Stimulated activated naive B cell treated with anti-CD40 and anti-IgM and Interleukin-4, amounts not matched to agents 10 μg/mL and 1 μg/mL and 100 μg/mL, for 72 hours (primary cell): Measurements from ENCODE around the gene ZNF544.

Experiments used
- ATAC-seq, 2 donors: fragments of 150-1000 bp; cut with Tn5 transposase; replicated peaks; 2 replicates each; pipeline ENCODE4 v1.10.0; 2021; ENCODE audit warnings: moderate library complexity in 1 of 2
- DNase-seq: peaks from one replicate; pipeline ENCODE4 v3.0.0; 2021
- H3K27ac Mint-ChIP-seq: one replicate; pipeline ENCODE4 v1.8.0; 2022; ENCODE audit warnings: mild to moderate bottlenecking, mixed read lengths
- H3K27me3 Mint-ChIP-seq, 2 donors: one replicate each; pipeline ENCODE4 v1.8.0; 2022; ENCODE audit warnings: mixed read lengths in 2 of 2
- H3K36me3 Mint-ChIP-seq, 2 donors: one replicate each; pipeline ENCODE4 v1.8.0; 2022; ENCODE audit warnings: mixed read lengths in 2 of 2, mild to moderate bottlenecking in 1 of 2
- H3K4me1 Mint-ChIP-seq, 2 donors: one replicate each; pipeline ENCODE4 v1.8.0; 2022; ENCODE audit warnings: mixed read lengths in 2 of 2, mild to moderate bottlenecking in 1 of 2
- H3K4me3 Mint-ChIP-seq, 2 donors: one replicate each; pipeline ENCODE4 v1.8.0; 2022; ENCODE audit warnings: mild to moderate bottlenecking in 2 of 2, mixed read lengths in 2 of 2, moderate library complexity in 1 of 2
- H3K9me3 Mint-ChIP-seq, 2 donors: one replicate each; pipeline ENCODE4 v1.8.0; 2022; ENCODE audit warnings: mixed read lengths in 2 of 2, mild to moderate bottlenecking in 1 of 2

Gene ZNF544

DNA sequence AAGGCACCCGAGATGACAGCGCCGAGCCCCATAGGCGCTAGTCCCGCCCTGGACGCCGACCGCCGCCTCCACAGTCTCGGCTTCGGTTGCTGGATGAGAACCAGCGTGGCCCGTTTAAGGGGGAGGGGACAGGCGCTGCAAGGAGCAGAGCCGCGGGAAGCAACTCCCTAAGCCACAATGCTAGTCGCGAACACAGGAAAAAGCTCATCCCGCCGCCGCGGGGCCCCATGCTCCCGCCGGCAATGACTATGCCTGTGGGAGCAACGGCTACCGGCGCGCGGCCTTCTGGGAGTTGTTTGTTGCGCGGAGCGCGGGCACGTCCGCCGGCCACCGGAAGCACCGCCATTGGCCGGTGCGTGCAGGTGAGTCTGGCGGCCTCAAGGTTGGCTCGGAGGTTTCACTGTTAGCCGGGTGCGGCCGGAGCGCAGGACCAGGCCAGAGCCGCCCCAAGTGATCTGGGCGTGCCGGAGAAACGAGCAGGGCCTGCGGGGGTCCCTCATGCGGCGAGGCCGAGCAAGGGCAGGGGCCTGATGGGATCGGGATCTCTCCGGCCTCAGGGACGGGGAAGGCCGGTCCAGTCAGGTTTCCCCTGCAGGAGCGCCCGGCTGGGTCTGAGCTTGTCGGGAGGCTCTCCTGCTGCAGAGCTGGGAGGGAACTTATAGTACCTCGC, at the start of gene ZNF544:
TSS of gene ZNF544 (plus strand) at position 330 of the 670 bp plus-strand sequence. CDS start 15,110 bp downstream, outside the sequence.
- ATAC-seq = peak; percentile 92 to 93
- Mint-ChIP-seq H3K4me3 (peak within 1 kb of the TSS; percentile 93 to 95), H3K27ac (peak within 1 kb of the TSS; percentile 97), H3K36me3 (peaks cover 45 to 49% of the 10 kb centered on the region in 2 donors), H3K27me3 (no peaks in the 10 kb centered on the region), H3K4me1 (peaks cover 20 to 28% of the 10 kb centered on the region in 2 donors), H3K9me3 (peaks cover 17 to 19% of the 10 kb centered on the region in 2 donors)
- peak; percentile 69 for DNase-seq

DNA sequence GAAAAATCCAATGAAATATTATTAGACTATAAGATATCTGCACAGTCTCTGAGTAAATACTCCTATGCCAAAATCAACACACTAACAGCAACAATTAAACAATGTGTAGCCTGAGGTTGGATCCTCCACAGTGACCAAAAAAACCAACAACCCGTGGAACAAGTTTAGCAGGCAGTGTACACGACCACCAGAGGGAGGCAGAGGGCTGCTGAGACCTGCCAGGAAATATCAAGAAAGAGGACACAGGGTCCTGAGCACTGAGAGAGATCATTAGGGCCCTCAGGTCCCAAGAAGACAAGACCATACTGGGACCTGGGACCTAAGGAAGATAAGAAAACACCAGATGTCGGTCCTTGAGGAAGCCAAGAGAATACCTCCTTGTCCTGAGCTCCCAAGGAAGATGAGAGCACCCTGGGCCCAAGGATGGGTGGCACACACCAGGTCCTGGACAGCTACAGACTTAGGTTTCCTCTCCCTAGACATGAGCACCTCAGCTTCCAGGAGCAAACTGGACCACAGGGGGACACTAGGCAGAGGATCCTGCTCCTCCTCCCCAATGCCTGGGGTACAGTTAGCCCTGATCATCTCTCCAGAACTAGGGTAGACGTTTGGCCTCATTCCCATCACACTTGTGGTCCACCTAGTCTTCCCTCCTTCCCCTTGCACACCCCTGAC, 46.7 kb upstream of the ZNF544 start:
- Mint-ChIP-seq H3K9me3 (peaks cover 17 to 26% of the 10 kb centered on the region in 2 donors), H3K27me3 (no peaks in the 10 kb centered on the region), H3K36me3 (peaks cover 40 to 66% of the 10 kb centered on the region in 2 donors), H3K4me3 (peak overlapping the region; percentile 89 to 96), H3K27ac (peak overlapping the region; percentile 100), H3K4me1 (peaks cover 11 to 27% of the 10 kb centered on the region in 2 donors)
- DNase-seq (peak; percentile 50), ATAC-seq (peak; percentile 21 to 24)

DNA sequence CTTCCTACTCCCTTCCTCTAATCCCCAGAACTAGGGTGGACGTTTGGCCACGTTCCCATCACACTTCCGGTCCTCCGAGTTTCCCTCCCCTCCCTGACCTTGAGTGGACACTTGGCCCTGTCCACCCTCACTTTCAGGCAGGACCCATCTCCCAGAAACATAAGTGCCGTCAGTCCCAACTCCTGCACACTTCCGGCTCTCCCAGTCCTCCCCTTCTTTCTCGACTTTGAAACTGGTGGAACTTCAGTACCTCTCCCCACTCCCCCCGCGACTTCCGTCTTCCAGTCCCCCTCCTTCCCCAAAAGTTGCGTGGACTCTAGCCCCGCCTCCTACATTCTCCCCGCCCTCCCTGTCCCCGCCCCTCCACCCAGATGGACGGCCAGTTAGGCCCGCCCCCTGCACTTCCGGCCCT, 46.1 kb upstream of the ZNF544 start:
- Mint-ChIP-seq H3K4me1 (peaks cover 11 to 27% of the 10 kb centered on the region in 2 donors), H3K36me3 (peaks cover 42 to 68% of the 10 kb centered on the region in 2 donors), H3K4me3 (peak overlapping the region; percentile 89 to 96), H3K27ac (peak overlapping the region; percentile 100), H3K9me3 (peaks cover 17 to 26% of the 10 kb centered on the region in 2 donors), H3K27me3 (no peaks in the 10 kb centered on the region)
- DNase-seq (no peak), ATAC-seq (no peak)

DNA sequence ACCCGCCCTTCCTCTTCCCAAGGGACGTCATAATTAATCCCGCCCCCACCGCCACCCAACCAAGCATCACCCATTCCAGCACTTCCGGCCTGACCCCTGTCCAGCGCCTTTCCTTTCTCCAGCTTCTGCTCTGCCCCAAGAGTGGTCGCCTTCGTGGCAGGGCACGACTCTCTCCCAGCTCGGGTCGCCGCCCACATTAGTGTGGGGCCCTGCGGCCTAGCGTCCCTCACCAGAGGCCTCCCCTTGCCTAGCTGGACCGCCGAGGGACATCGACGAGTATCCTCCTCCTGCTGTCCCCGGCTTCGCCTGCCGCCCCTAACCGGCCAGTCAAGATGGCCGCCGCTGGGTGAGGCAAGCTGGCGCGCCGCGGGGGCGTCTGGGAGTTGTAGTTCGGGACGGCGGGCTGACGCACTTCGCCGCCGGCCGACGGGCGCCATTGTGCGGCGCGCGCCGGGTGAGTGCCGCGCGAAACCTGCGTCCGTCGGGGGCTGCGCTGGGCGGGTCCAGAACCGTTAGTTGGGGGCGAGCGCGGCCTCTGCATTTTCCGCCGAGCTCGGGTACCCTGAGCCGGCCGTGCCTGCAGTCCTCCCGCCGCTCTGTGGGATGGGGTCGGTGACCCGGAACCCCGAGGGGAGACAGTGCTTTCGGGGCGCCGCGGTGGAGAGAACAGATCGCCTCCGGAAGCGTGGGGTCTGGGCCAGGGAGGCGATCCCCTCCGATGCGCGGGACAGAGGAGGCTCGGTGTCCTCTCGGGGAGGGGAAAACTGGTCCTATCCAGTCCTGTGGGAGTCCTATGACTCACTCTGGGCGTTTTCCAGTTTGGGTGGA, 45.5 kb upstream of the ZNF544 start, which contains the start of gene ZNF274:
TSS of gene ZNF274 (plus strand) at position 73 of the 828 bp plus-strand sequence. CDS start 905 bp downstream, outside the sequence.
- H3K4me3 Mint-ChIP-seq = peak within 1 kb of the TSS; percentile 89 to 96
- H3K4me1 Mint-ChIP-seq = peaks cover 11 to 27% of the 10 kb centered on the region in 2 donors
- H3K9me3 Mint-ChIP-seq = peaks cover 13 to 22% of the 10 kb centered on the region in 2 donors
- DNase-seq (peak; percentile 93), ATAC-seq (peak; percentile 89 to 92)
- H3K27me3 Mint-ChIP-seq = no peaks in the 10 kb centered on the region
- H3K36me3 Mint-ChIP-seq = peaks cover 43 to 68% of the 10 kb centered on the region in 2 donors
- peak within 1 kb of the TSS; percentile 100 for H3K27ac Mint-ChIP-seq

DNA sequence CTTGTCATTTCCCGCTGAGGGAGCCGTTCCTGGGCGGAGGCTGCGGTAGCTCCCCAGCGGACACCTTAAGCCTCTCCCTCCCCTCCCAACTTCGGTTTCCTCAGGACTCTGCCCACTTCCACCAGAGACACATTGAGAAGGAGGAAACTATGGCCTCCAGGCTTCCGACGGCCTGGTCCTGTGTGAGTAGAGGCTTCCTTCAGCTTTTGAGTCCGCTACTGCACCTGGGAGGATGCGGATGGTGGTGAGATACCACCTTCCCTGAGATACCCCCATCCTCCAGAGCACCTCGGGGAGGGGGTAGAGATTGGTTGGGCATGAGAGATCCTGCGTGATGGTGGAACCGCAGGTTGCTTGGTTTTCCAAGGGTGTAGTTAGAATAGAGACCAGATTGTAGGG, 44.9 kb upstream of the ZNF544 start:
- H3K36me3 Mint-ChIP-seq = peaks cover 45 to 69% of the 10 kb centered on the region in 2 donors
- ATAC-seq (peak in 1 of 2 donors; percentile 16), DNase-seq (no peak)
- no peaks in the 10 kb centered on the region for H3K27me3 Mint-ChIP-seq
- peak overlapping the region; percentile 100 for H3K27ac Mint-ChIP-seq
- H3K4me1 Mint-ChIP-seq = peaks cover 11 to 27% of the 10 kb centered on the region in 2 donors
- H3K4me3 Mint-ChIP-seq = peak overlapping the region; percentile 89 to 96
- peaks cover 13 to 23% of the 10 kb centered on the region in 2 donors for H3K9me3 Mint-ChIP-seq

DNA sequence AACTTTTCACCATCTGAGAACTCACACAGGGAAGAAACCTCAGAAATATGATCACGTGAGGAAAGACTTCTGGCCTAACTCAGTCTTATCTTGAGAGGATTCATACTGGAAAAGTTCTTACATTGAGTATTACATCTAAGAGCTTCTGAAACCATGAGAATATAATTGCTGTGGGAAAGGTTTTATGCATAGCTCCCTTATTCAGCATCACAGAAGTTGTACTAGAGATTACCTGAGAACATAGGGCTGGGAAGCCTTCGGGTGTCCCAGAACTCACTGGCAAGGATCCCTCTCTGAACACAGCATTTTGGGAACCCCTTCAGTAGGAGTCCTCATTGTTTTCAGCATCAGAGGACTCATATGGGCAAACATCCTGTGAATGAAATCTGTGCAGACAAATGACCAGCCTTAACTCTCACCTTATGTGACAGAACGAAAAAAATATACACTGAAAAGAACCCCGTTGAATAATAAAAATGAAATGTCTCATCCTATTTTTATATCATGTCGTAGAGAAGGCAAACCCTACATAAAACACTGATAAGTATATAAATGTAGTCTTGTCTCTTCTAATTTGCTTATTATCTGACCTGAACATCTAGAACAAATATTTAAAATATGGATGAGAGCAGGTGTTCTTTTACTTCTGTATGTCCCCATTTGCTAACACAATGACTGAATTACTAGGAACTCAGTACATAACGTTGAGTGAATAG, 31.7 kb upstream of the ZNF544 start:
- Mint-ChIP-seq H3K9me3 (peaks cover 29 to 37% of the 10 kb centered on the region in 2 donors), H3K36me3 (peaks cover 86 to 94% of the 10 kb centered on the region in 2 donors), H3K27ac (peak overlapping the region; percentile 9), H3K27me3 (no peaks in the 10 kb centered on the region), H3K4me3 (no peak overlapping the region), H3K4me1 (peaks cover 0 to 2% of the 10 kb centered on the region in 2 donors)
- DNase-seq (no peak), ATAC-seq (no peak)

DNA sequence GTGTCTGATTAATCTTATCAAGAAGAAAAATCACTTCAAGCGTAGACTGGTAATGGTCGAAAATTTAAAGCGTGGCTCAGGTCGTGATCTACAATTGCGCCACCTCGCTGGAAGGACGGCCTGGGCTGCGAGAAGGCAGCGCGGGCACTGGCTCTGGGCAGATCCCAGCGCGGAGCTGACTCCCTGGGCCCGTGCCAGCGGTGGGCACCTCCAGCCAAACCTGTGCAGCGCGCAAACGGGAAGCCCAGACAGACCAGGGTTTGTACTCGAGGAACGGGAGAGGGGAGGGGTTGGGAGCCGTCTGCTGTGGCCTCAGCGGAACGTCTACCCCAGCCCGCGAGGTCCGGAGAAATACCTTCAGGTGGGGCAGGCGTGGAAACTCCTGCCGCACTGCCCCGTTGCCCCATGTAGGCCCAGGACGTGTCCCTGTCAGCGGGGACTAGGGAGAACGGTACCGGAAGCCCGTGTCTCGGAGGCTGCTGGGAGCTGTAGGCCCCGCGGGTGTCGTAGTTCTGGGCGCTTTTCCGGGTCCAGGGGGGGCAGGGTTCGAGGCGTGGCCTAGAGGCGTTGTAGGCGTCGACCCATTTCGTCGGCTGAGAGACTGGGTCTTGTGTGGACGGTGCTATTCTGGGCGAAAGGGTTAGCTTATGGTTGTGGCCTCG, 24.8 kb upstream of the ZNF544 start:
- peaks cover 98 to 99% of the 10 kb centered on the region in 2 donors for H3K36me3 Mint-ChIP-seq
- peaks cover 2 to 5% of the 10 kb centered on the region in 2 donors for H3K4me1 Mint-ChIP-seq
- no peaks in the 10 kb centered on the region for H3K27me3 Mint-ChIP-seq
- DNase-seq (no peak), ATAC-seq (no peak)
- H3K9me3 Mint-ChIP-seq = peaks cover 51 to 52% of the 10 kb centered on the region in 2 donors
- H3K27ac Mint-ChIP-seq = peak overlapping the region; percentile 42
- no peak overlapping the region for H3K4me3 Mint-ChIP-seq

DNA sequence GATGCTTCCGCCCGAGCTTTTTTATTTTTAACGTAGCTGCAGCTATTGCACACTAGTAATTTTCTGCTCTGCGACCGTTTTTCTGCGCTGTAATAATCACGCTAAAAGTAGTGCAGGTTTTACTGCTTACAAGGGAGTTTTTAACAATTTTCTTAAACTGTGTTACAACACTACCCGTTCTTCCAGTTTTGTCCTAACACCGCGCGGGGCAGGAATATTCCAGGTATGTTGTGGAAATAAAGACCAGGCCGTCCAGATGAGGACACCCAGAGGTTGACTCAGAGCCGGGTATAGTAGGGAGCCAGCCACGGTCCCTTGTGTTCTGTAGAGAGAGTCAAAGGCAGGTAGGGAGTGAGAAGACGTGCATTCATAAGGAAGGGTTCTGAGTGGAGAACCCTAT, 24.1 kb upstream of the ZNF544 start:
- Mint-ChIP-seq H3K27me3 (no peaks in the 10 kb centered on the region), H3K4me3 (no peak overlapping the region), H3K9me3 (peaks cover 57% of the 10 kb centered on the region in 2 donors), H3K4me1 (peaks cover 2 to 5% of the 10 kb centered on the region in 2 donors), H3K36me3 (peaks cover 98 to 99% of the 10 kb centered on the region in 2 donors), H3K27ac (peak overlapping the region; percentile 70)
- no peak for ATAC-seq
- no peak for DNase-seq

DNA sequence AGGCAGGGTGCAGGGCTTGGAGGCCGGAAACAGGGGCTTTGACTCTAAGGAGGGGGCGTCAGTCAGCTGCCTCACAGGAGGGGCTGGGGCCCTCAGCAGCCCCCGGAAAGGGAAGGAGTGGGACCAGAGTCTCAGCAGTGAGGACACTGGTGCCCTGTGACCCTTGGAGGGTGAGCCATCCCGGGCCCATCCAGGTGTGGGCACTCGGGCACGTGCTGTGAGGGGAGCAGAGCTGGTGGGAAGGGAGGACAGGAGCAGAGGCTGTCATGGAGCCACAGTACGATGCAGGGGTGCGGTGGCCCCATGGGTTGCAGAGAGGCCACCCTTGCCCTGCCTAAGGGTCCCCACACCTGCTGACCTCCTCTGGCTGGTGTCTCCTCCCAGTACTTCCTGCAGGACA, 19.1 kb upstream of the ZNF544 start:
- H3K9me3 Mint-ChIP-seq = peaks cover 64 to 72% of the 10 kb centered on the region in 2 donors
- ATAC-seq = no peak
- H3K27ac Mint-ChIP-seq = peak overlapping the region; percentile 11
- H3K4me3 Mint-ChIP-seq = no peak overlapping the region
- peaks cover 97 to 99% of the 10 kb centered on the region in 2 donors for H3K36me3 Mint-ChIP-seq
- DNase-seq = no peak
- H3K27me3 Mint-ChIP-seq = no peaks in the 10 kb centered on the region
- peaks cover 0 to 5% of the 10 kb centered on the region in 2 donors for H3K4me1 Mint-ChIP-seq

DNA sequence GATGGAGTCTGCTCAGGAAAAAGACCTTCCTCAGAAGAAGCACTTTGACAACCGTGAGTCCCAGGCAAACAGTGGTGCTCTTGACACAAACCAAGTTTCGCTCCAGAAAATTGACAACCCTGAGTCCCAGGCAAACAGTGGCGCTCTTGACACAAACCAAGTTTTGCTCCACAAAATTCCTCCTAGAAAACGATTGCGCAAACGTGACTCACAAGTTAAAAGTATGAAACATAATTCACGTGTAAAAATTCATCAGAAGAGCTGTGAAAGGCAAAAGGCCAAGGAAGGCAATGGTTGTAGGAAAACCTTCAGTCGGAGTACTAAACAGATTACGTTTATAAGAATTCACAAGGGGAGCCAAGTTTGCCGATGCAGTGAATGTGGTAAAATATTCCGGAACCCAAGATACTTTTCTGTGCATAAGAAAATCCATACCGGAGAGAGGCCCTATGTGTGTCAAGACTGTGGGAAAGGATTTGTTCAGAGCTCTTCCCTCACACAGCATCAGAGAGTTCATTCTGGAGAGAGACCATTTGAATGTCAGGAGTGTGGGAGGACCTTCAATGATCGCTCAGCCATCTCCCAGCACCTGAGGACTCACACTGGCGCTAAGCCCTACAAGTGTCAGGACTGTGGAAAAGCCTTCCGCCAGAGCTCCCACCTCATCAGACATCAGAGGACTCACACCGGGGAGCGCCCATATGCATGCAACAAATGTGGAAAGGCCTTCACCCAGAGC, 16.2 kb upstream of the ZNF544 start:
- DNase-seq (no peak), ATAC-seq (no peak)
- peaks cover 50 to 57% of the 10 kb centered on the region in 2 donors for H3K9me3 Mint-ChIP-seq
- peaks cover 0 to 2% of the 10 kb centered on the region in 2 donors for H3K4me1 Mint-ChIP-seq
- H3K27me3 Mint-ChIP-seq = no peaks in the 10 kb centered on the region
- peaks cover 67 to 78% of the 10 kb centered on the region in 2 donors for H3K36me3 Mint-ChIP-seq
- H3K4me3 Mint-ChIP-seq = no peak overlapping the region
- no peak overlapping the region for H3K27ac Mint-ChIP-seq

DNA sequence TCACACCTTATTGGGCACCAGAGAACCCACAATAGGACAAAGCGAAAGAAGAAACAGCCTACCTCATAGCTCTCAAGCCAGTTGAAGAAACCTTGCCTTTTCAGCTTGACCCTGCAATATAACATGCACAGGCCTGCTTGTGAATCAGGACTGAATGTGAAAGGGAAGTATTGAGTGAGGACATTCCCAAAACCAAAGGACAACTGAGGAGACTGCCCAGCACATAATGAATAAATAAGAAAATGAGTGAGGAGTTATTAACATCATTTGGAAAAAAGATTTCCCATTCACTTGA, 15.7 kb upstream of the ZNF544 start:
- H3K9me3 Mint-ChIP-seq = peaks cover 50 to 54% of the 10 kb centered on the region in 2 donors
- H3K36me3 Mint-ChIP-seq = peaks cover 62 to 78% of the 10 kb centered on the region in 2 donors

DNA sequence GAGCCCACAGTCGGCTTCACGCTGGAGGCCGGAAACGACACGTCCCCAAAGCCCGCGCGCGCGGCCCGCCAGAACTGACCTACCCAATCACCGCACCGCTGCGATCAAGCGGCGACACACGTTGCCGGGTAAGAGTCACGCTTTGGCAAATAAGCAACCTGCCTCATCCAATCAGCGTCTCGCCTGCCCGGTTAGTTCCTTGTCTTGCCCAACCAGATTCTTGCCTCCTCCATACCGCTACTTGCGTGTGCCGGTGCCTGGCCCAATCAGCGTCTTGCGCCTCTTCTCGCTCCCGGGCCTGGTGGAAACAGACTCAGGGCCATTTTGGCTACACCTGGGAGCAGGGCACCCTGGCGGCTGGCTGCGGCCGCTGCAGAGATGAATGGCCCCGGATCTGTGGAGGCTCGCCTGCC, 11.6 kb upstream of the ZNF544 start:
- no peak for ATAC-seq
- peaks cover 36% of the 10 kb centered on the region in 2 donors for H3K9me3 Mint-ChIP-seq

More for the DNA sequence above, 15.7 kb upstream of the ZNF544 start:
- DNase-seq (no peak), ATAC-seq (no peak)
- Mint-ChIP-seq H3K4me1 (no peaks in the 10 kb centered on the region), H3K4me3 (no peak overlapping the region), H3K27ac (no peak overlapping the region), H3K27me3 (no peaks in the 10 kb centered on the region)

More for the DNA sequence above, 11.6 kb upstream of the ZNF544 start:
- H3K36me3 Mint-ChIP-seq = peaks cover 24 to 38% of the 10 kb centered on the region in 2 donors
- H3K4me1 Mint-ChIP-seq = no peaks in the 10 kb centered on the region
- H3K27ac Mint-ChIP-seq = no peak overlapping the region
- H3K4me3 Mint-ChIP-seq = no peak overlapping the region
- H3K27me3 Mint-ChIP-seq = no peaks in the 10 kb centered on the region
- DNase-seq = no peak
